Chondrocyte (in vitro differentiated cells): ENCODE data around the gene EPHA3. TPM values are rescaled to one million over a fixed set of nuclear protein-coding genes. Genes with fewer than 3 reads are reported as not detected.

Source experiments
- DNase-seq: peaks from one replicate; pipeline ENCODE4 v3.0.0; 2021; ENCODE audit warnings: mixed read lengths, low spot score
- H3K27ac Mint-ChIP-seq: one replicate; pipeline ENCODE4 v1.8.0; 2021; ENCODE audit warnings: mild to moderate bottlenecking, moderate library complexity, mixed read lengths; ENCODE audit not compliant: unreplicated experiment
- H3K27me3 Mint-ChIP-seq: 2 replicates; pipeline ENCODE4 v1.8.0; 2021; ENCODE audit warnings: low read depth, mixed read lengths
- H3K36me3 Mint-ChIP-seq: 2 replicates; pipeline ENCODE4 v1.8.0; 2021; ENCODE audit warnings: low read depth, mixed read lengths
- H3K4me1 Mint-ChIP-seq: 2 replicates; pipeline ENCODE4 v1.8.0; 2021; ENCODE audit warnings: low read depth, mild to moderate bottlenecking, mixed read lengths
- H3K4me3 Mint-ChIP-seq: one replicate; pipeline ENCODE4 v1.8.0; 2021; ENCODE audit warnings: mild to moderate bottlenecking, moderate library complexity, mixed read lengths; ENCODE audit not compliant: unreplicated experiment
- H3K9me3 Mint-ChIP-seq: 2 replicates; pipeline ENCODE4 v1.8.0; 2021; ENCODE audit warnings: low read depth, mixed read lengths
- CTCF ChIP-seq: fragments of 200-600 bp; sonication (generic); IDR thresholded peaks from 2 replicates; pipeline ENCODE4 v1.5.0; 2021; ENCODE audit warnings: antibody characterized with exemption, mild to moderate bottlenecking, moderate library complexity
- total RNA-seq: library from RNA; stranded (reverse); gene quantifications from 3 replicates; pipeline ENCODE4 v1.2.1, GENCODE V29; 2021

EPHA3 gene
- total RNA-seq, 1 donor from 2014 or later: 0.87 TPM

- Mint-ChIP-seq H3K4me1 (peaks cover 6% of the 10 kb centered on the region), H3K27me3 (no peaks in the 10 kb centered on the region), H3K36me3 (peaks cover 1% of the 10 kb centered on the region), H3K4me3 (no peak overlapping the region), H3K27ac (no peak overlapping the region), H3K9me3 (peaks cover 4% of the 10 kb centered on the region)
- no peak for DNase-seq
- TF ChIP-seq CTCF: no peak
These were observed 256.9 kb downstream of the EPHA3 start for GRCh38 chr3:89364314-89364713.

- Mint-ChIP-seq H3K9me3 (peaks cover 4% of the 10 kb centered on the region), H3K36me3 (peaks cover 1% of the 10 kb centered on the region), H3K27me3 (no peaks in the 10 kb centered on the region), H3K27ac (no peak overlapping the region), H3K4me1 (no peaks in the 10 kb centered on the region), H3K4me3 (no peak overlapping the region)
- no peak for DNase-seq
- no peak for TF ChIP-seq CTCF
These were observed 259.7 kb downstream of the EPHA3 start for GRCh38 chr3:89367166-89367565.

GRCh38 chr3:89368846-89369245, 261.4 kb downstream of the EPHA3 start:
- Mint-ChIP-seq H3K4me3 (no peak overlapping the region), H3K4me1 (peaks cover 6% of the 10 kb centered on the region), H3K9me3 (peaks cover 4% of the 10 kb centered on the region)

GRCh38 chr3:89372456-89372855, 265.0 kb downstream of the EPHA3 start:
- H3K27ac Mint-ChIP-seq: no peak overlapping the region
- no peak for DNase-seq
- peaks cover 1% of the 10 kb centered on the region for H3K36me3 Mint-ChIP-seq
- no peak overlapping the region for H3K4me3 Mint-ChIP-seq
- peaks cover 4% of the 10 kb centered on the region for H3K9me3 Mint-ChIP-seq
- no peak for TF ChIP-seq CTCF
- peaks cover 6% of the 10 kb centered on the region for H3K4me1 Mint-ChIP-seq
- H3K27me3 Mint-ChIP-seq: no peaks in the 10 kb centered on the region

More at GRCh38 chr3:89368846-89369245, 261.4 kb downstream of the EPHA3 start:
- no peak for TF ChIP-seq CTCF
- Mint-ChIP-seq H3K27ac (no peak overlapping the region), H3K36me3 (peaks cover 1% of the 10 kb centered on the region), H3K27me3 (no peaks in the 10 kb centered on the region)
- no peak for DNase-seq

- no peak overlapping the region for H3K4me3 Mint-ChIP-seq
- peaks cover 1% of the 10 kb centered on the region for H3K36me3 Mint-ChIP-seq
- DNase-seq: no peak
- no peak overlapping the region for H3K27ac Mint-ChIP-seq
- no peak for TF ChIP-seq CTCF
- H3K9me3 Mint-ChIP-seq: peaks cover 4% of the 10 kb centered on the region
- no peaks in the 10 kb centered on the region for H3K27me3 Mint-ChIP-seq
- peaks cover 6% of the 10 kb centered on the region for H3K4me1 Mint-ChIP-seq
These were observed 266.0 kb downstream of the EPHA3 start for GRCh38 chr3:89373434-89373833.
